SK-N-SH (cell line): ENCODE data around the gene RPL21. TPM values are rescaled to one million over a fixed set of nuclear protein-coding genes. Genes with fewer than 3 reads are reported as not detected.
"Not testable (repeated sequence)": the region's sequence is repeated elsewhere in the genome, so short reads cannot be mapped to it uniquely, and the experiment has no call there.

Experiments
- CTCF ChIA-PET: fragments of 300-600, 350-600 bp; formaldehyde crosslinking; extraction: SDS; loops from one replicate; lab custom pipeline; 2021; lab: Yijun Ruan, JAX
- POLR2A ChIA-PET: fragments of 350-600 bp; sonication (Branson Sonifier 250); formaldehyde crosslinking; extraction: SDS; loops from one replicate; lab custom pipeline; 2020; ENCODE audit warnings: antibody characterized with exemption, inconsistent platforms; lab: Yijun Ruan, JAX
- DNase-seq: peaks from one replicate; pipeline ENCODE4 v3.0.0; 2012
- H2AFZ ChIP-seq: fragments of 200-600 bp; sonication (generic); 2 replicates; pipeline ENCODE4 v1.8.1; 2016; ENCODE audit warnings: antibody characterized with exemption, mild to moderate bottlenecking, low read depth
- H3F3A ChIP-seq: fragments of 200-600 bp; sonication (generic); replicated peaks from 2 replicates; pipeline ENCODE3; 2016; ENCODE audit warnings: antibody characterized with exemption, mild to moderate bottlenecking; ENCODE audit not compliant: insufficient read depth
- H3K27ac ChIP-seq, 2 experiments: fragments of 200-500 bp in 1 of 2; fragments of 200-600 bp in 1 of 2; sonication (Bioruptor generic) in 1 of 2; sonication (generic), shearing (Covaris generic) in 1 of 2; 2 replicates each; pipeline versions ENCODE4 v1.5.1 to v1.6.1; 2014 to 2016; ENCODE audit warnings: low read depth in 2 of 2, inconsistent platforms in 1 of 2, low read length in 1 of 2, mild to moderate bottlenecking in 1 of 2, mixed read lengths in 1 of 2
- H3K27me3 ChIP-seq: fragments of 200-600 bp; sonication (generic), shearing (Covaris generic); 2 replicates; pipeline ENCODE4 v1.6.1; 2016; ENCODE audit warnings: mixed run types; ENCODE audit not compliant: insufficient read depth
- H3K36me3 ChIP-seq, 2 experiments: fragments of 200-500 bp in 1 of 2; fragments of 200-600 bp in 1 of 2; sonication (Bioruptor generic) in 1 of 2; sonication (generic) in 1 of 2; replicated peaks in 1 of 2; 2 replicates each; pipeline versions ENCODE3 to v1.5.1; 2014 to 2016; ENCODE audit warnings: low read length in 1 of 2, mild to moderate bottlenecking in 1 of 2; ENCODE audit not compliant: insufficient read depth in 2 of 2, control insufficient read depth in 1 of 2
- H3K4me1 ChIP-seq, 2 experiments: fragments of 200-500 bp in 1 of 2; fragments of 200-600 bp in 1 of 2; sonication (Bioruptor generic) in 1 of 2; sonication (generic), shearing (Covaris generic) in 1 of 2; 2 replicates each; pipeline versions ENCODE4 v1.5.1 to v1.6.1; 2014 to 2016; ENCODE audit warnings: low read depth in 1 of 2, low read length in 1 of 2, mixed run types in 1 of 2; ENCODE audit not compliant: insufficient read depth in 2 of 2, control insufficient read depth in 1 of 2
- H3K4me2 ChIP-seq: fragments of 200-600 bp; sonication (generic), shearing (Covaris generic); 2 replicates; pipeline ENCODE4 v1.6.1; 2017; ENCODE audit warnings: mixed run types
- H3K4me3 ChIP-seq, 2 experiments: fragments of 200-500 bp in 1 of 2; fragments of 200-600 bp in 1 of 2; sonication (Bioruptor generic) in 1 of 2; sonication (generic), shearing (Covaris generic) in 1 of 2; 2 replicates each; pipeline versions ENCODE4 v1.5.1 to v1.8.1; 2014 to 2016; ENCODE audit warnings: low read depth in 2 of 2, inconsistent platforms in 1 of 2, low read length in 1 of 2, mild to moderate bottlenecking in 1 of 2, mixed read lengths in 1 of 2, moderate library complexity in 1 of 2
- H3K79me2 ChIP-seq: fragments of 200-600 bp; sonication (generic); 2 replicates; pipeline ENCODE4 v1.8.1; 2017; ENCODE audit warnings: mild to moderate bottlenecking; ENCODE audit not compliant: insufficient read depth
- H3K9ac ChIP-seq: fragments of 200-600 bp; sonication (generic); 2 replicates; pipeline ENCODE4 v1.6.1; 2017; ENCODE audit warnings: mixed run types
- H3K9me2 ChIP-seq: fragments of 200-600 bp; sonication (generic); 2 replicates; pipeline ENCODE4 v1.6.1; 2017; ENCODE audit warnings: mixed run types
- H3K9me3 ChIP-seq: fragments of 200-600 bp; sonication (generic); 2 replicates; pipeline ENCODE4 v1.6.1; 2017; ENCODE audit warnings: mixed run types, mild to moderate bottlenecking, moderate library complexity
- H4K20me1 ChIP-seq: fragments of 200-600 bp; sonication (generic); 2 replicates; pipeline ENCODE4 v1.6.1; 2017; ENCODE audit warnings: mild to moderate bottlenecking, mixed run types; ENCODE audit not compliant: insufficient read depth
- ELF1 ChIP-seq: IDR thresholded peaks from 2 replicates; pipeline ENCODE4 v1.4.0; 2012
- FOXM1 ChIP-seq: IDR thresholded peaks from 2 replicates; pipeline ENCODE4 v1.4.0; 2012; ENCODE audit warnings: low read depth, mild to moderate bottlenecking
- GABPA ChIP-seq: IDR thresholded peaks from 2 replicates; pipeline ENCODE4 v1.4.0; 2012; ENCODE audit warnings: low read depth, mild to moderate bottlenecking
- GATA2 ChIP-seq: sonication (generic); formaldehyde crosslinking; IDR thresholded peaks from 2 replicates; pipeline ENCODE4 v1.5.0; 2020; ENCODE audit warnings: mild to moderate bottlenecking, missing genetic modification reagents
- MAX ChIP-seq: IDR thresholded peaks from 2 replicates; pipeline ENCODE4 v1.4.0; 2012; ENCODE audit warnings: low read depth
- POLR2AphosphoS5 ChIP-seq: IDR thresholded peaks from 2 replicates; pipeline ENCODE4 v1.6.1; 2012; ENCODE audit warnings: low read depth, low read length
- RAD21 ChIP-seq: IDR thresholded peaks from 2 replicates; pipeline ENCODE4 v1.6.1; 2012; ENCODE audit warnings: mild to moderate bottlenecking, low read length
- RCOR1 ChIP-seq: fragments of 150-350 bp; IDR thresholded peaks from 2 replicates; pipeline ENCODE4 v1.6.1; 2017; ENCODE audit warnings: antibody characterized with exemption, low read length
- RFX5 ChIP-seq: IDR thresholded peaks from 2 replicates; pipeline ENCODE4 v1.6.1; 2012; ENCODE audit warnings: mild to moderate bottlenecking, improper control_type of control experiment, low read length
- SIN3A ChIP-seq: IDR thresholded peaks from 2 replicates; pipeline ENCODE4 v1.6.1; 2012; ENCODE audit warnings: low read depth, mild to moderate bottlenecking, low read length, moderate library complexity, borderline replicate concordance
- USF1 ChIP-seq: IDR thresholded peaks from 2 replicates; pipeline ENCODE4 v1.4.0; 2012; ENCODE audit warnings: low read depth, borderline replicate concordance
- YY1 ChIP-seq: IDR thresholded peaks from 2 replicates; pipeline ENCODE4 v1.4.0; 2012; ENCODE audit warnings: low read depth, mild to moderate bottlenecking
- WGBS: methylation state at CpG from one replicate; pipeline ENCODE4 v1.1.6; 2017; ENCODE audit warnings: low lambda C conversion rate; 5-methylcytosine and 5-hydroxymethylcytosine counted together
- polyA plus RNA-seq, 3 experiments: library from polyadenylated mRNA; depleted of rRNA; stranded (reverse); fragments of >200 nt; gene quantifications; 2 replicates each; pipeline ENCODE4 v1.2.3, GENCODE V29; 2012
- TF ChIP-seq, protein P1 (sequence below): IDR thresholded peaks from 2 replicates; pipeline ENCODE4 v1.6.1; 2012; ENCODE audit warnings: mild to moderate bottlenecking, low read depth, low read length, moderate library complexity
- TF ChIP-seq, protein P2 (sequence below): IDR thresholded peaks from 2 replicates; pipeline ENCODE4 v1.4.0; 2012; ENCODE audit warnings: low read depth, borderline replicate concordance

RPL21 gene
- polyA plus RNA-seq, 1 of the 3 experiments (the other 2 are of a cell fraction): 1,261 TPM

DNA sequence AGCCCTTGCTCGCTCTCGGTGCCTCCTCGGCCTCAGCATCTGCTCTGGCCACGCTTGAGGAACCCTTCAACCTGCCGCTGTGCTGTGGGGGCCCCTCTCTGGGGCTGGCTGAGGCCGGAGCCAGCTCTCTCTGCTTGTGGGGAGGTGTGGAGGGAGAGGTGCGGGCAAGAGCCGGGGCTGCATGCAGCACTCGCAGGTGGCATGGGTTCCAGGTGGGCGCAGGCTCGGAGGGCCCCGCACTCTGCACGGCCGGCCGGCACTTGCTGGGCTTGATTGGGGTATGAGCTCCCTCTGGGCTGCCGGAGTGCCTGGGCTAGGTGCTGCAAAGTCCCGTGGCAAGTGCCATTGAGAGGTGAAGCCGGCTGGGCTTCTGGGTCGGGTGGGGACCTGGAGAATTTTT is 31.7 kb upstream of the RPL21 start:
- H3K9me2 ChIP-seq: no peaks in the 10 kb centered on the region
- no peaks in the 10 kb centered on the region for H3K4me1 ChIP-seq
- WGBS: 43% methylated on average over 10 of the region's 19 CpGs
- ChIA-PET CTCF (no interaction called here), POLR2A (no interaction called here)
- DNase-seq: no peak
- H3K27ac ChIP-seq: no peak overlapping the region
- H4K20me1 ChIP-seq: no peaks in the 10 kb centered on the region
- H3K9me3 ChIP-seq: no peaks in the 10 kb centered on the region
- no peaks in the 10 kb centered on the region for H3K27me3 ChIP-seq
- H3F3A ChIP-seq: no peaks in the 10 kb centered on the region
- TF ChIP-seq YY1: no peak
- TF ChIP-seq, protein P1, sequence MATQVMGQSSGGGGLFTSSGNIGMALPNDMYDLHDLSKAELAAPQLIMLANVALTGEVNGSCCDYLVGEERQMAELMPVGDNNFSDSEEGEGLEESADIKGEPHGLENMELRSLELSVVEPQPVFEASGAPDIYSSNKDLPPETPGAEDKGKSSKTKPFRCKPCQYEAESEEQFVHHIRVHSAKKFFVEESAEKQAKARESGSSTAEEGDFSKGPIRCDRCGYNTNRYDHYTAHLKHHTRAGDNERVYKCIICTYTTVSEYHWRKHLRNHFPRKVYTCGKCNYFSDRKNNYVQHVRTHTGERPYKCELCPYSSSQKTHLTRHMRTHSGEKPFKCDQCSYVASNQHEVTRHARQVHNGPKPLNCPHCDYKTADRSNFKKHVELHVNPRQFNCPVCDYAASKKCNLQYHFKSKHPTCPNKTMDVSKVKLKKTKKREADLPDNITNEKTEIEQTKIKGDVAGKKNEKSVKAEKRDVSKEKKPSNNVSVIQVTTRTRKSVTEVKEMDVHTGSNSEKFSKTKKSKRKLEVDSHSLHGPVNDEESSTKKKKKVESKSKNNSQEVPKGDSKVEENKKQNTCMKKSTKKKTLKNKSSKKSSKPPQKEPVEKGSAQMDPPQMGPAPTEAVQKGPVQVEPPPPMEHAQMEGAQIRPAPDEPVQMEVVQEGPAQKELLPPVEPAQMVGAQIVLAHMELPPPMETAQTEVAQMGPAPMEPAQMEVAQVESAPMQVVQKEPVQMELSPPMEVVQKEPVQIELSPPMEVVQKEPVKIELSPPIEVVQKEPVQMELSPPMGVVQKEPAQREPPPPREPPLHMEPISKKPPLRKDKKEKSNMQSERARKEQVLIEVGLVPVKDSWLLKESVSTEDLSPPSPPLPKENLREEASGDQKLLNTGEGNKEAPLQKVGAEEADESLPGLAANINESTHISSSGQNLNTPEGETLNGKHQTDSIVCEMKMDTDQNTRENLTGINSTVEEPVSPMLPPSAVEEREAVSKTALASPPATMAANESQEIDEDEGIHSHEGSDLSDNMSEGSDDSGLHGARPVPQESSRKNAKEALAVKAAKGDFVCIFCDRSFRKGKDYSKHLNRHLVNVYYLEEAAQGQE: no peak
- no peak for TF ChIP-seq MAX
- no peak for TF ChIP-seq POLR2AphosphoS5
- no peak for TF ChIP-seq GABPA
- TF ChIP-seq RAD21: no peak
- no peak for TF ChIP-seq FOXM1
- no peak for TF ChIP-seq RCOR1
- no peak for TF ChIP-seq GATA2 (CRISPR knock-in tag)
- no peak for TF ChIP-seq SIN3A
- no peak for TF ChIP-seq RFX5
- no peak for TF ChIP-seq ELF1
- TF ChIP-seq, protein P2, sequence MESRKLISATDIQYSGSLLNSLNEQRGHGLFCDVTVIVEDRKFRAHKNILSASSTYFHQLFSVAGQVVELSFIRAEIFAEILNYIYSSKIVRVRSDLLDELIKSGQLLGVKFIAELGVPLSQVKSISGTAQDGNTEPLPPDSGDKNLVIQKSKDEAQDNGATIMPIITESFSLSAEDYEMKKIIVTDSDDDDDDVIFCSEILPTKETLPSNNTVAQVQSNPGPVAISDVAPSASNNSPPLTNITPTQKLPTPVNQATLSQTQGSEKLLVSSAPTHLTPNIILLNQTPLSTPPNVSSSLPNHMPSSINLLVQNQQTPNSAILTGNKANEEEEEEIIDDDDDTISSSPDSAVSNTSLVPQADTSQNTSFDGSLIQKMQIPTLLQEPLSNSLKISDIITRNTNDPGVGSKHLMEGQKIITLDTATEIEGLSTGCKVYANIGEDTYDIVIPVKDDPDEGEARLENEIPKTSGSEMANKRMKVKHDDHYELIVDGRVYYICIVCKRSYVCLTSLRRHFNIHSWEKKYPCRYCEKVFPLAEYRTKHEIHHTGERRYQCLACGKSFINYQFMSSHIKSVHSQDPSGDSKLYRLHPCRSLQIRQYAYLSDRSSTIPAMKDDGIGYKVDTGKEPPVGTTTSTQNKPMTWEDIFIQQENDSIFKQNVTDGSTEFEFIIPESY: no peak
- no peak for TF ChIP-seq USF1
- no peak overlapping the region for H3K4me3 ChIP-seq
- H3K4me2 ChIP-seq: no peak overlapping the region
- H2AFZ ChIP-seq: no peak overlapping the region
- no peaks in the 10 kb centered on the region for H3K36me3 ChIP-seq
- H3K79me2 ChIP-seq: no peaks in the 10 kb centered on the region
- H3K9ac ChIP-seq: no peak overlapping the region

DNA sequence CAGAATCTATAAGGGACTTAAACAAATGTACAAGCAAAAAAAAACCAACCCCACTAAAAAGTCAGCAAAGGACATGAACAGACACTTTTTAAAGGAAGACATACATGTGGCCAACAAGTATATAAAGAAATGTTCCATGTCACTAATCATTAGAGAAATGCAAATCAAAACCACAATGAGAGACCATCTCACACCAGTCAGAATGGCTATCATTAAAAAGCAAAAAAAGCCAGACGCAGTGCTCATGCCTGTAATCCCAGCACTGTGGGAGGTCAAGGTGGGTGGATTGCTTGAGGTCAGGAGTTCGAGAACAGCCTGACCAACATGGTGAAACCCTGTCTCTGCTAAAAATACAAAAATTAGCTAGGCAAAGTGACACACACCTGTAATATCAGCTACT is 29.3 kb upstream of the RPL21 start:
- H3K4me2 ChIP-seq, H3K4me1 ChIP-seq, H3K9me2 ChIP-seq, H3K27me3 ChIP-seq, H4K20me1 ChIP-seq, H3K36me3 ChIP-seq, H3K79me2 ChIP-seq, H3K9me3 ChIP-seq, DNase-seq, H3K27ac ChIP-seq, H2AFZ ChIP-seq, H3K9ac ChIP-seq, POLR2A ChIA-PET, CTCF ChIA-PET, H3F3A ChIP-seq, H3K4me3 ChIP-seq: not testable (repeated sequence)
- WGBS: 28% methylated on average over 2 of the region's 2 CpGs
